HG03097 (cell line): ENCODE results near the gene RNF222.

Source experiments
- ATAC-seq: cut with Tn5 transposase; IDR thresholded peaks from one replicate; pipeline ENCODE4 v1.9.1; 2021; ENCODE audit not compliant: unreplicated experiment, low FRiP score

The RNF222 gene, protein sequence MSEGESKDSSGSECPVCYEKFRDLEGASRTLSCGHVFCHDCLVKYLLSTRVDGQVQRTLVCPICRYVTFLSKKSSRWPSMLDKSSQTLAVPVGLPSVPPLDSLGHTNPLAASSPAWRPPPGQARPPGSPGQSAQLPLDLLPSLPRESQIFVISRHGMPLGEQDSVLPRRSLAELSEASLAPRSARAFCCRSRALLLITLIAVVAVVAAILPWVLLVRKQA

DNA sequence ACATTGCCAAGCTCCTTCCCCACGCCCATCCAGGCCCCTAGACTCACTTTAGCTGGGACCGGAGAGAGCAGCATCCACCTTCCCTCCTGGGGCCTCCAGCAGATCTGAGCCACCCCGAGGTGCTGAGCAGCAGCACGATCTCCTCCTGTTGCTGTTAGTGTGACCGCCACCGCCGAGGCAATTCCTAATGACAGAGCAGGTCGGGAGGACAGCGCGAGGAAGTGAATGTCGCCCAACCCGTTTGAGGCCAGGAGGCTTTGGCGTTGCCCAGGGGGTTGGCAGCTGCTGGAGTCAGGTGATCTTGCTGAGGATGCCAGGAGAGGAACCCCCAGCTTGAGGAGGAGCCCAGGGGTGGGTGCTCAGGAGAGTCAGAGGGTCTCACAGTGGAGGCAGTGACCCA is at the start of gene RNF222:
Gene RNF222 (minus strand): TSS at position 192 of the 400 bp plus-strand sequence. CDS start 4,366 bp downstream, outside the sequence.
- no peak for ATAC-seq

DNA sequence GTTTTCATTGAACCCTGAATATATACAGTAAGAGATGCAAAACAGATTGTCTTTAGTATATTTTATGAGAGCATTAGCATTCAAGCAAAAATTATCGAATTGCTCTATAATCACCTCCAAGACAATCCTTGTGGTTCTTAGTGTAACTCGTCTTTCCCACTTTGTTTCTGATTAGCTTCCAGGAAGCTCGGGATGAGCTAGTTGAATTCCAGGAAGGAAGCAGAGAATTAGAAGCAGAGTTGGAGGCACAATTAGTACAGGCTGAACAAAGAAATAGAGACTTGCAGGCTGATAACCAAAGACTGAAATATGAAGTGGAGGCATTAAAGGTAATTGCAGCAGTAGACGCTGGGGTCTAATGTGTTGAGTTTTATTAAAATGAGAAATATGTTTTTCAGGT is 47.9 kb upstream of the RNF222 start:
- ATAC-seq = no peak

DNA sequence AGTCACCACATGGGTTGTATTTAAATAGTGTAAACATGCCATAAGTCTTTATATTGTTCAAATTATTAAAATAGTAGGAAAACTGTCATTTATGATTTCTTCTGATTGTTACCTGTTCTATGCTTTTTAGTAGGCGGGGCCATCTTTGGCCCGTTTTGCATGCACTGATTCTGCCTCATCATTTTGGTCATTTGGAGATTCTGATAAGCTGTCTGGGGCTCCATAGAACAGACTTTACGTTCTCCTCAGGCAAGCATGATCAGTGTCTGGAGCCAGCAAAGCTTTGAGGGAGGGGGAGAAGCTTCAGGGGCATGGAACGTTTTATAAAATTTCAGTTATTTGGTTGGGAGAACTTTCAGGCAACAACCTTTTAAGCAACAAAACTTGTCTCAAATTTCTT is 46.9 kb upstream of the RNF222 start:
- ATAC-seq = no peak

DNA sequence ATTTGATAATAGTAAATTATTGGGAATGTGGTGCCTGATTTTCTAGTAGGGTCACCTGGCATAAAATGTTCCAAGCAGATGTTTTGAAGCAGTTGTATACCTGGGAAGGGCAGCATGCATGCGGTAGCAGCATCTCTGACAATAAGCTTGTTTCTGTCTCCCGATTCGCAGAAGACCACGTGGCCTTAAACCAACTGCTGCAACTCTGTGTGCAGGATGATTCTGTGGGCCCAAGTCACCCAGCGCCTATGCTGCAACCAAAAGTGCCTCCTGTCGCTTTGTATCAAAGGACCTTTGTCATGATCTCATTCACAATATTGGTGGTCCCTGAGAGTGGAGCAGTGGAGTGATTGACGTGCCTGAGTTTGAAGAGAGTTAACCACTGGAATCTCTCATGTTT is 46.1 kb upstream of the RNF222 start:
- ATAC-seq = no peak

DNA sequence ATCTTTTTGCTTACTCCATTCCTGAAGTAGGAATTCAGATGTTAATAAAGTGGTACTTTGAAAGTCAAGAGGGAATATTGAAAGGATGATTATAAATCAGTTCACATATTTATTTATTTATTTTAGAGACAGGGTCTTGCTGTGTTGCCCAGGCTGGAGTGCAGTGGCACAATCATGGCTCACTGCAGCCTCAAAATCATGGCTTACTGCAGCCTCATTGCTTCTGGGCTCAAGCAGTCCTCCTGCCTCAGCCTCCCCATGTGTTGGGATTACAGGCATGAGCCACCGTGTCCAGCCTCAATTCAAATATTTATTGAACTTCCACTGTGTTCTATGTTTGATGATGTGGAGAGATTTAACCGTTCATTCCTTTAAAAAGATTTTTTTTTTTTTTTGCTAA is 44.7 kb upstream of the RNF222 start:
- no peak for ATAC-seq

DNA sequence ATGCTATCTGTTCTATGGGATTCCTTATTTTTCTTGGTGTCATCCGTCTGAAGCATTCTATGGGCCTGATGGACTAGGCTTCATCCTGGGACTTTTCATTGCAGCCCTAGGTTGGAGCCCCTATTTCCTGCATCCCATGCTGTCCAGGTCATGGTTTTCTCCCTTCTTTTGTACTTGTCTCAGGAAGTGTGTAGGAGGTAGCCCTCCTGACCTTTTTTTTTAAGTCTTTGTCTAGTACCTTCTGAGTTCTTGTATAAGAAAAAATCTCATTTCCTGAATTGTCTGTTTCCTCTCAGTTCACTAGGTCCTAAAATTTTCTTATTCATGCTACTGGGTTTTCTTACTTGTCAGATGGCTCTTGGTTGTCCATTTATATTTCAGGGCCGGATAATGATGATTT is 44.1 kb upstream of the RNF222 start:
- no peak for ATAC-seq

DNA sequence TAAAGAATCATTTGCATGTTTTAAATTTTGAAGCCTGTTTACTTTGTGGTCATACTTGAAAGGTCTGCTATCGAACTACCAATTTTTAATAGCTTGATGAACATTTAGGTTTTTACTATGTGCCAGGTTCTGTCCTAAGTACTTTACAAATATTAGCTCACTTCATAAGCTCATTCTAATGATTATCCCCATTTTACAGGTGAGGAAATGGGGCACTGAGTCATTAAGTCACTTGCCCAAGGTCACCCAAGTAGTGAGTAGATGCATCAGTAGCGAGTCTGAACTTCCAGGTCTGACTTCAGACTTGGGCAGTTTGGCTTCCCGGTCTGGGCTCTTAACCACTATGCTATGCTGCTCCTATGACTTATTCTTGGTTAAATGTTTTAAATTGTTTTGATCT is 42.1 kb upstream of the RNF222 start:
- no peak for ATAC-seq

DNA sequence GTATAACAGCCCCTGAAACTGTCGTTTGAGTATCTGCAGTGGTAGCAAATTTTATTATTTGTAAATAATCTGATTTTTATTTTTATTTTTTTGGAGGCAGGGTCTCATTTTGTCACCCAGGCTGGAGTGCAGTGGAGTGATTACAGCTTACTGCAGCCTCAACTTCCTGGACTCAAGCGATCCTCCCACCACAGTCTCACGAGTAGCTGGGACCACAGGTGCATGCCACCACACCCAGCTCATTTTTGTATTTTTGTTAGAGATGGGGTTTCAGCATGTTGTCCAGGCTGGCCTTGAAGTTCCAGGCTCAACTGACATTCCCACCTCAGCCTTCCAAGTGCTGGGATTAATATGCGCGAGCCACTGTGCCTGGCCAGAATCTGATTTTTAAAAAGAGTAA is 40.8 kb upstream of the RNF222 start:
- no peak for ATAC-seq

DNA sequence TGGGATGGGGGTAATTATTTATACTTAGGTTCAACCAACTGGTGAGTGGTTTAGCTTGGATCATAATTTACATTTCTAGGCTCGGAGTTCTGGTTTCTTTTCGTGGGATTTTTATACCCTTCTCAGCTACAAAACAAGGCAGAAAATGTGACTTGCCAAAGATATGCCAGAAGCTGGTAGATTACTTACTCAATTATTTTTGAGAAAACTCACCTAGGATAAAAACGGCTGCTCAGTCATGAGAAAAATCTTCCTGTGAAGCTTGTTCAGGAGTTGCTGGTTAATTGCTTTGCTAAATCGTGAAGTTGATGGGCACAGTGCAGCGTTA is 39.2 kb upstream of the RNF222 start:
- no peak for ATAC-seq

DNA sequence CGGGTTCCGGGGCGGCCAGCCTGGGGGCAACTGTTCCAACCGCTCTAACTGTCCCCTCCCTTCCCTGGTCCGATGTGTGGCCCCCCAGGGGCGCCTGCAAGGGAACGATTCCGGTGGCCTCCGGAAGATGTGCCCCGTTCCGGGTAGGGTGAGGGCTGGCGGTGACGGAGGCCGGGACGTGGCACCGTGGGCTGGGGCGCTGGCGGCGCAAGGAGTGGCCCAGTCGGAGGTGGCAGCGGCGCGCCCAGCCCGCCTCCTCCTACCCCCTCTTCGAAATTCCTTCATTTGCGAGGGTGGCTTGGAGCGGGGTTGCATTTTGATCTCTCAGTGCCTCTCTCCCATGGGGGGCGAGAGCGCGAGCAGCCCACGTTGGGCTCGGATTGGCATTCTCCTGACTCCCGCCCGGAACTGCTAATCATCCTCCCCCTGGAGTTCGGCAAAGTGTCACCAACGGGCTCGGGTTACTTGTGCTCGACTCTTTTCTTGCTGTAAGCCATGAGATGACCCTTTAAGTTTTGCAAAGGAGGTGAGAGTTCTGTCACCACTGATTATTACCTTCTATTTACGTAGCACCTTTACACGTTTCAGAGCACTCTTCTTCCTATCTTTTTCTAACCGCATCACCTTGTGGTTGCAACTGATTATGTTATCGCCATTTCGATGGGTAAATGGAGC is 38.7 kb upstream of the RNF222 start:
- peak; percentile 16 for ATAC-seq

DNA sequence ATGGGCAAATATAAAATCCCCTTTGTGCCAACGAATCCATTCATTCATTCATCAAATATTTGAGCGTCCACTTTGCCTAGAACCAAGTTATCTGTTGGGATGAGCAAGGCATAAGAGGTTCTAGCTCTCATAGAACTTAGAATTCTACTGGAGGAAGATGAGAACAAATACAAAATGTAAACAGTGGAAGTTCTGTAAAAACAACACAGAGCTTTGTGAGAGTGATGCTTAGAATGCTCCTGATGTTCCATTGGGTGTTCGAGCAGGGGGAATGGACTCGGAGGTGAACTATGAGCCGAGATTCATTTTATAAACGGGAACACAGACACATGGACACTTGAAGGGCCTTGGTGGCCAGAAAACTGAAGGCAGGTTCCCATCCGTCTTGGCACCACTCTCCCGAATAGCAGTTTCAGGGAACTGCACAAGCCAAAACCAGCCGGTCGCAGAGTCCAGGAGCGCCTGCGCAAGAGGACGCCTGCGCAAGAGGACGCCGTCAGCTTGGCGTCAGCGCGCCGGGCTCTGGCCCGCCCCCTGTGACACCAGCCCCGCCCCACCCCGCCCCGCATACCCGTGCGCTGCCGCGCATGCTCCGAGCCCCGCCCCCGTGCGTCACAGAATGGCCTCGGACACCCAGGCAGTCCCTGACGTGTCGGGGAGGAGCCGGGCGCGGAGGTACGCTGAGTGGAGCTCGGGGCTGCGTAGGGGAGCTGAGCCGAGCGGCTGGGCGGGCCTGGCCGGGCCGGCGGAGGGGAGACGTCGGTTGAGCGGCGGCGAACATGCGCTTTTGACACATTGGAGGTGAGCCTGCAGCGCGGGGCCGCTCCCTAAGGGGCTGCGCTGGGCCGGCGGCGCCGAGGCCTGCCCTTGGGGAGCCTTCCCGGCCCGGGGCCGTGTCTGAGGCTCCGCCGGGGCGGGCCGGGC is 37.9 kb upstream of the RNF222 start, which contains the start of gene NDEL1:
Gene NDEL1 (plus strand): TSS at position 640 of the 924 bp plus-strand sequence. CDS start 8,388 bp downstream, outside the sequence.
- ATAC-seq = peak; percentile 93

DNA sequence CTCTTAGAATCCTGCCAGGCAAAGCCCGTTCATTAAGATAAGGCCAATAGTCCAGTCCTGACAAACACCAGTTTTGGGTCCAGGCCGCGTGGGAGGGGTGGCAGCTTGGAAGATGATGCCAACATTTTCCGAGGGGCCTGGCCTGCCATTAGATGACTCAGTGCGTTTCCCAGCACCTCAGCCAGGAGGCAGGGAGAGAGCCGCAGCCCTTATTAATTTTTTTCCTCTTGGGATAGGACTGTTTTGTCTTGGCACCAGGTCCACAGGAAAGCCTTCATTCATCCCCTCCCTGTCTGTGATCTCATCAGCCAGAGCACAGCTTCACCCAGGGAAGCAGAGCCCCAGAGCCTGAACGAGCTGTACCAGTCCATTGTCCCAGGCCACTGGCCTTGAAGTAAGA is 33.3 kb upstream of the RNF222 start:
- ATAC-seq = no peak

DNA sequence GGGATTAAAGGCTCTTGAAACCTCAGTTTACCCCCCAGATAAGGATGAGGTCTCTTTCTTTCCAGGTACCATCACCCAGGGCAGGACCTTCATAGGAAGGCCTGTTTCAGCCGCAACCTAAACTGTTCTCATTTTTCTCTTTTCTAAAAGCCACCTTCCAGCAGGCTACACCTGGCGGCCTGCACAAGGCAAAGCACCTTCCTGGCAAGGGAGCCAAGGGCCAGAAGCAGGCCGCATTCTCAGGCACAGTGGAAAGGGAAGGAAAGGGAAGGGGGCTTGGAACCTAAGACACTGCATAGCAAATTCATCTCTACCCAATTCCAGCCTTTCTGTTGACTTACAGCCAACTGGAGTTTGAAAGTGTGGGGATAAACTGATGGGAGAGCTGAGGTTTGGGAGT is 29.2 kb upstream of the RNF222 start:
- ATAC-seq = no peak

DNA sequence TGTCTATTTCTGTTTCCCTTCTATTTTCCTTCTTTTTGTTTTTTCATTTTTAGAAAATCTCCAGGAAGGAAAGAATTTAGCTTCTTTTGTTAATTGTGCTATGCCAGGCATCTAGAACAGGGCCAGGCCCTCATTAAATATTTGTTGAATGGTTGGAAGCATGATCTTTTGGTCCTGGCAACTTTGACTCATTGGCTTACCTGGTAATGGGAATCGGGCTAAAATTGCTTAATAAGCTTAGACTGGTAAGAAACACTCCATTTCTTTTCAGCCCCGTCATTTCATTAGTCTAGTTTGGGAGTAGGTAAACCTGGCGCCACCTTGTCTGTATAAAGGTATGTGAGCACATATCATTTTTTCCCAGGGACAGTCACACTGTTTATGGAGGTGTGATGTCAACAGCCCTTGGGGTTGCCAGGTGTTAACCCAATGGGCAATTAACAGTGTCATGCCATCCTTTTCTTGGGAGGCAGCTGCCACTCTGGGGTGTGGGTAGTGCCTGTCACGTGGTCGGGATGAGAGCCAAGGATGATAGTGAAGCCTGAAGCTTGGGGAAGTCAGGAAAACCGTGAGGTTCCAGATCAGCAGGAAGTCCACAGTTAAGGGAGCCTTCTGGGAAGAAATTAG is 28.6 kb upstream of the RNF222 start:
- no peak for ATAC-seq

DNA sequence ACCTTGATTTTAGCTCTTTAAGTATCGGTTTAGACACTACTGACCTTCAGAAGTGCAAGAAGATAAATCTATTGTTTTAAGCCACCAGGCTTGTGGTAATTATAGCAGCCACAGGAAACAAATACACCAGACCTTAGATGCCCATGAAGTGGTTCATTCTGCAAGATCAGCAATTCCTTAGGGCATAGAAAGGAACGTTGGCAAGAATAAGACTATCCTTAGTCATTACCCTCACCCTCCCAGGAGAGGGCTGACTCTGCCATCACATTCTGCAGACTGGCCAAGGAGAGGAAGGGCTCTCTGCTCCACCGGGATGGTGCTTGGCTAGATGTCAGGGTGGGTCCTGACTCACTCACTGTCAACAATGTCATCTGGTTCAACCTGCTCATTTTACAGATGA is 23.9 kb upstream of the RNF222 start:
- ATAC-seq = no peak

DNA sequence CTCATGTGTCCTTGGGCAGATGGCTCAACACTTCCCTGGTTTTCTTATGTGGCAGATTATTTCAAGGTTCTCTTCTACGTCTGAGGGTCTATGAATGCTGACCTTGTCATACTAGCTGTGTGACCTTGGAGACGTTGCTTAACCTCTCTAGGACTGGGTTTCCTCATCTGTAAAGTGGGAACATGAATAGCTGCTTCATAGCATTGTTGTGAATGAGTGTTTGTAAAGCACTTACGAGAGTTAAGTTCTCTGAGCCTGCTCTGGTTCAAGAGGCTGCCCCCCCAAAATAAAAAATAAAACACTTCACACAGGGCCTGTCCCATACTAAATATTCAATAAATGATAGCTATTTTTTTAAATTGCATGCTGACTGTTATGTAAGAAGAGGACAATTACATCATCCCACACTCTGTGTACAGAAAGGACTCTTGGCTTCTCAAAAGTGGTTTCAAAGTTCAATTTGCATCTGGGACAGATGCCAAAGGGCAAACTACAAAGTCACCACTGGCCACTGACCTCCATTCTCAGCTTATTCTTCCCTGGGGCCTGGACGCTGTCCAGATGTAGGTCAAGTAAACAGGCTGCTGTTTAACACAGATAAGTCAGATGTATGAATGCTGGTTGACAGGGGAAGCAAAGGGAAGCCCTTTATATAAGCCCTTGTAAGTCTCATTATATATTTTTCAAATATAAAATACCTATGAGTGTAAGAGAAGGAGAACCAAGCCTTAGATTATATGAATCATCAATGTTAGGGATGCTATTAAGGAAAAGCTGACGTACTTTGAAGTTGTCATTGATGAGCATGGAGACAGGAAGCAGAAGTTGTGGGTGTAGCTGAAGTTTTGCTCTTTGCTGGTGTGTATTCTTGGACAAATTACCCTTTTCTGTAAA is 22.7 kb upstream of the RNF222 start:
- no peak for ATAC-seq

DNA sequence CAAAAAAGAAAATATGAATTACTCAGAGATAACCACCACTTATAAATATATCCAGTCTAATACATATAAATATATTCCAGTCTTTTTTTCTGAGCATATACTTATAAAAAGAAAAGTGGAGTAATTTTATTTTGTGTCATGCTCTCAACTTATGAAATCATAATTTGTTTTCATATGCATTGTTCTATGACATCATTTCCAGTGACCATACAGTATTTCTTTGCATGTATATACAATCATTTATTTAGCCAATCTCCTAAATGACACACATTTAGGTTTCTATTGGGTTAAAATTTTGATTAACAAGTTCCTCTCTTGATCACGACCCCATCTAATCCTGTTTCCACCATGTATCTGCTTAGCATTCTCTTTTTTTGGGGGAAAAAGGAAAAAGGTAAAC is 21.7 kb upstream of the RNF222 start:
- ATAC-seq = no peak

DNA sequence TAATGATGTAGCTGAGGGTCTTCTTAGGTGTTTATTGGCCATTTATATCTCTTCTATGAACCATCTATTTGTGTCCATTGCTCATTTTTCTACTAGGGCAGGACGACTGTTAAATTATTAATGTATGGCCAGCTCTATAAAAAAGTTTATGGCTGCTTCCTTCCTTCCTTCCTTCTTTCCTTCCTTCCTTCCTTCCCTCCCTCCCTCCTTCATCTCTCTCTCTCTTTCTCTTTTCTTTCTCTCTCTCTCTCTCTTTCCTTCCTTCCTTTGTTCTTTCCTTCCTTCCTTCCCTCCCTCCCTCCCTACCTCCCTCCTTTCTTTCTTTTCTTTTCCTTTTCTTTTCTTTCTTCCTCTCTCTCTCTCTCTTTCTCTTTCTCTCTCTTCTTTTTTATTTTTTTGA is 20.8 kb upstream of the RNF222 start:
- ATAC-seq = no peak

DNA sequence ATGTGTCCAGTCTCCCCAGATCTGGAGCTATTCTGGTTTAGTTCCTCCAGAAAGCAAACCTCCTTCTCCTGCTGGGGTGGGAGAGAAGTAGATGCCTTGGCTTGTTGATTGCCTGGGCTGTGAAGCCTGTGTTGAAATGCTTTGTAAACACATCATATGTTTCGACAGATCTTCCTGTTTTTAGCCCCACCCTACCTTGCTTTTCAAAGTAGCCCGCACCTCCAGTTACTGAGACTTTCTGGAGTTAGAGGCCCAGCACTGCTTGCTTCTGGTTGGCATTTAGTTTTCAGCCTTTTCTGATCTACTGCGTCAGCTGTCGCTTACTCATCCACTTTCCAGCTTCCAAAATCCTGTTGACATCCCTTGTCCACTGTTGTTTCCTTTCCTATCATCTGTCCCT is 20.2 kb upstream of the RNF222 start:
- no peak for ATAC-seq

DNA sequence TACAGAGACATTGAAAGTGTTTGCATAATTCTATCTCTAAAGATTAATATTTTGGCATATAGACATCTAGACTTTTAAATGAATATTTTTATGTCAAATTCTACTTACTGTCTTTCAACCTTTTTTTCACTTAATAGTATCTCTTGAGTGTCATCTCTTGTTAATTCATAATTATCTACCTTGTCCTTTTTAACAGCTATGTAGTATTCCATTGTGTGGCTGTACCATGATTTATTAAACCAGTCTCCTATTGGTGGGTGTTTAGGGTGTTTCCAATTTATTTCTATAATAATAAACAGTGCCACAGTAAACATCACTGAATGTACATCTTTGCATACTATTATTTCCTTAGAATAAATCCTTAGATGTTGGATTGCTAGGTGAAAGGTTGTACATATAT is 16.3 kb upstream of the RNF222 start:
- no peak for ATAC-seq
